Erythroblast (primary cell): ENCODE data around the gene CNN1.

ENCODE experiments used
- DNase-seq, 2 experiments: peaks; one replicate each; lab custom pipeline; 2025; lab: John Stamatoyannopoulos, UW
- GATA1 ChIP-seq: IDR thresholded peaks from 2 replicates; pipeline ENCODE4 v1.6.1; 2011; ENCODE audit warnings: low read depth, mild to moderate bottlenecking, control low read depth, low read length, moderate library complexity
- POLR2A ChIP-seq: IDR thresholded peaks from 2 replicates; pipeline ENCODE4 v1.6.1; 2011; ENCODE audit warnings: mild to moderate bottlenecking, low read length

CNN1 gene

DNA sequence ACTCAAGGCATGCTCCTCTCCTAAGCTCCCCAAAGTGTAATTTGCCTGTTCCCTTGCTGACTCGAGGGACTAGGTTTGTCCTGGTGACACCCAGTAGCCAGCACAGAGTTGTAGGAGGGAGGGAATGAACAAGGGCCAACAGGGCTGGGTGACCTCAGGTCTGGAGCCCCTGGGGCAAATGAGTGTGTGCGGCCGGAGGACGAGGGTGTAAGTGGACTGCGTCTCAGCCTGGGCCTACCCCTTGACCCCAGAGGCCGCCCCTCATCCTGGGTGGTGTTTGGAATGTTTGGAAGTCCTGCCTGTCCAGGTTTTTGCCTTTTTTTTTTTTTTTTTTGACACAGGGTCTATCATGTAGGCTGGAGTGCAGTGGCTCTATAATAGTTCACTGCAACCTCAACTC lies 31.7 kb upstream of the CNN1 start:
- no peak for TF ChIP-seq GATA1
- TF ChIP-seq POLR2A = no peak
- no peak for DNase-seq

DNA sequence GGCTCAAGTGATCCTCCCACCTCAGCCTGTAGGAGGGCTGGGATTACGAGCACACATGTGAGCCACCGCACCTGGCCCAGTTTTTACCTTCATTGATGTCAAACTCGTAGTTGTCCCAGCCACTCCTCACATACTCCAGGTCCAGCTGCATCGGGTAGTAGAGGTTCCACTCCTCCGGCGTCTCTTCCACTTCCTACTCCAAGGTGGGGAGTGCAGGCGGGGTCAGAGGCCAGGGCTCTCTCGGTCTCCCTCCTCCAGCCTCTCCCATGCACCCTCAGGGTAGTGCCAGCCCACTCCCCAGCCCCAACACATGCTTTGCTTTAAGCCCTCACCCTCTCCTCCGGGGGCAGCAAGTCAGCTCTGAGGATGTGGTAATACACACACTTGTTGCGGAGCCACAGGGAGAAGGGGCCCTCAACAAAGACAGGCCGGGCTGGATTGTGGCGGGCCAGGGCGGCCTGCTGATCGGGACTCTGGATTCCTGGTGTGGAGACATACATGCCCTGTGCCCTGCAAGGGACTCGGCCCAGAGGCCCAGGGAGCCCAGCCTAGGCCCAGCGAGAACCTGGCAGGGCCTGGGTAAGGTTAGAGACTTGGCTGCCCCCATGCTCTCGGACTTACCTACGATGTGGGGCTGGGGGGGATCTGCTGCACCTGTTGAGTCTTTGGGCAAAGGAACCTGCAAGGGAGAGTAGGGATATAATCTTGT lies 31.1 kb upstream of the CNN1 start:
- no peak for TF ChIP-seq GATA1
- no peak for TF ChIP-seq POLR2A
- DNase-seq = no peak

DNA sequence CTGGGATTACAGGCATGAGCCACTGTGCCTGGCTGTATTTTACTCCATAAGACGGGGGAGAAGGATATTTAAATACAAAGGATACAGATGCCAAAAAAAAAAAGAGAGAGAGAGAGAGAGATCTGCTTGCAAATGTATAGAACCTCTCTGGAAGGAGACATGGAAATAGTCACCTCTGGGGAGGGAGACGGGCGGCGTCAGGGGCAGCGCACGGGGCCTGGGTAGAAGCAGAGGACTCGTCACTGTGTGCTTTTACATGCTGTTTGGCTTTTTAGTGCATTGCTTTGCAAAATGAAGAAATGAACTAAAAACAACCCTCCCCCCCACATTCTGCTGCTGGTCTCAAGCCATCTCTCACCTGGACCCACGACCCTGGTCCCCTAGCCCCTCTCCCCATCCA lies 28.2 kb upstream of the CNN1 start:
- TF ChIP-seq GATA1 (no peak), POLR2A (no peak)
- no peak for DNase-seq

DNA sequence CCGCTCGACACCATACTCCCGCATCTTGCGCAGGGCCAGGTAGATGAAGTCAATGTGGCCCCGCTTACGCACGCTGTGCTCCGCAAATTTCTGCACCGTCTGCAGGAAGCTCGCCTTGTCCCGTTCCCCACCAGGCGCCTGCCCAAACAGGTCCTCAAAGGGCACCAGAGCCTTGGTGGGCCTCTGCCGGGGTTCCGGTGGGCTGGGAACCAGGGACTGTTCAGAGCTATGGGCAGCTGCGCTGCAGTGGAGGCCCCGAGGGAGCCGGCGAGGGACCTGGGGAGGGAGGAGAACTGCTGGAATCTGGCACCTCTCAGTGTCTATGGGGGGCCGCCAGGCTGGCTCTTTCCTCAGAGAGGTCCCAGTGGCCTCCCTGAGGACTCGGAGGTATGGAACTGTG lies 24.7 kb upstream of the CNN1 start:
- no peak for TF ChIP-seq GATA1
- no peak for TF ChIP-seq POLR2A
- DNase-seq = no peak

DNA sequence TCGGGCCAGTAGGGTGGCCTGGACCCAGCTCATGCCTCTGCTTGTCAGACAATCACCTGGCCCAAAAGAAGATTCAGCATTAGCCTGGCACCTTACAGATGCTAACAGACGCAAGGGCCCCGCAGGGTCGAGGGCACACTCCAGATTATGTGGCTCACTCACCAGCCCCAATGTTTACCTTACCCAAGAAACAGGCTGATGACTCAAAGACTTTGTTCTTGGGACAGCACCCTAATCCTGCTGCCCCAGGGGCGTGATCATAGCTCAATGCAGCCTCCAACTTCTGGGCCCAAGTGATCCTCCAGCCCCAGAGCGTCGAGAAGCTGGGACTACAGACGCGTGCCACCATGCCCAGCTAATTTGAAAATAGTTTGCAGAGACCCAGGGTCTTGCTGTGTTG lies 19.5 kb upstream of the CNN1 start:
- DNase-seq = no peak
- TF ChIP-seq POLR2A (no peak), GATA1 (no peak)

DNA sequence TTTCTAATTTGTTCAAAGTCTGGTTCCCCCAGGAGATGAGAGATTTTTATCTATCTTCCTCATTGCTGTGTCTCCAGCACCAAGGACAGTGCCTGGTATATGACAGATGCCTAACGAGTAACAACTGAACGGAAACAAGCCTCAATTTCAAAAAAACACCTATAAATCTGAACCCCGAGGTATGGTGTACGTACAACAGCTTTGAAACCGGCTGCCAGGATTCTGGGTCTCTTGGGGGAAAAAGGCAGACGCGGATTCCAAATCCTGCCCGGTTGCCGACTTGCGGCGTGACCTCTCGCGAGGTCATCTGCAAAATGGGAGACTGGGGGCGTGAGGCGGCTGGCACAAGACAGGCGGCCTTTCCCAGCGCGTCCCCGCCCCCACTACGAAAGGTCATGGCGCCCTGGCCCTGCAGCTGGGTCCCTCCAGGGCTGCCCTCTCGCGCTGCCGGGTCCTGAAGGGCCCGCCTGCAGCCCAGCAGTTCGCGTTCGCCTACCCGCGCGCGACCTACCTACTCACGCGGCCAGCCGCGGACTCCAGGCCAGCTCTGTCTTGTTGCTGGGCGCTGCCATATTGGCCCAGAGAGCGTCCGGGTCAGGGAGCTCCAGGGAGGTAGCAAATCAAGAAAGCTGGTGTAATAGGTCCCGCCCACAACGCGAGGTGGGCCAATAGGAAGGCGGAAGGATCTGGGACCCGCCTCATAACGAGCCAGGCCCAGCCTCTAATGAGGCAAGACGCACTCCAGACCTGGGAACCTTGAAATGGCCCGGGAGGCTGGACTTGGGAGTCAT lies 9.9 kb upstream of the CNN1 start, which contains the start of gene ECSIT:
TSS of gene ECSIT (minus strand) at position 584 of the 791 bp plus-strand sequence. CDS start 9,964 bp downstream, outside the sequence.
- TF ChIP-seq GATA1 (no peak), POLR2A (peak; percentile 55)
- DNase-seq = peak; percentile 97

DNA sequence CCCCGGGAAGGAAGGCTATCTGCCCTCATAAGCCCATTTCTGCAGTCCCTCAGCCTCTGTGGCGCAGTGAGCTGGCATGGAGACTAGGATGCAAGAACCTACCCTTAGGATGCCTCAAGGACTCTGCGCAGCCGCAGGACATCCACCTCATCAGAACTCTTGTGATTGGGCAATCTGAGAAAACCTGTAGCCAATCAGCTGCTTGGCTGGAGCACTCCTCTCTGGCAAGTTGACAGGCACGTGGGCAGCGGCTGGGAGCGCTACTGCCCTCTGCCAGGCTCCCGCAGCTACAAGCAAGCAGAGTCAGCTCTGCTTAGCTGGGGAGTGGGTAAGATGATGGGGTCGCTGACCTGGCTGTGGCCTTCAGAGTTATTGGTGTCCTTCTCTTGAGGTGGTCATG lies 8.2 kb upstream of the CNN1 start:
- TF ChIP-seq POLR2A (no peak), GATA1 (no peak)
- peak; percentile 84 to 89 for DNase-seq

DNA sequence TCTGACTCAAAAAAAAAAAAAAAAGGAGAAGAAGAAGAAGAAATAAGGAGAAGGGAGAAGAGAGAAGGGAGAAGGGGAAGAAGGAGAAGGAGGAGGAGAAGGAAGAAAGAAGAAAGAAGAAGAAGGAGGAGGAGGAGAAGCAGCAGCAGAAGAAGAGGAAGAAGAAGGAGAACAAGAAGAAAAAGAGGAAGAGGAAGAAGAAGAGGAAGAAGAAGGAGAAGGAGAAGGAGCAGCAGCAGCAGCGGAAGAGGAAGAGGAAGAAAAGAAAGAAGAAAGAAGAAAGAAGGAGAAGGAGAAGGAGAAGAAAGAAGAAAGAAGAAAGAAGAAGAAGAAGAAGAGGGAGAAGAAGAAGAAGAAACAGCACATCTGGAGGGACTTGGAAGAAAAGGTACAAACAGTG lies 4.1 kb upstream of the CNN1 start:
- TF ChIP-seq POLR2A = no peak
- no peak for TF ChIP-seq GATA1
- DNase-seq = no peak

DNA sequence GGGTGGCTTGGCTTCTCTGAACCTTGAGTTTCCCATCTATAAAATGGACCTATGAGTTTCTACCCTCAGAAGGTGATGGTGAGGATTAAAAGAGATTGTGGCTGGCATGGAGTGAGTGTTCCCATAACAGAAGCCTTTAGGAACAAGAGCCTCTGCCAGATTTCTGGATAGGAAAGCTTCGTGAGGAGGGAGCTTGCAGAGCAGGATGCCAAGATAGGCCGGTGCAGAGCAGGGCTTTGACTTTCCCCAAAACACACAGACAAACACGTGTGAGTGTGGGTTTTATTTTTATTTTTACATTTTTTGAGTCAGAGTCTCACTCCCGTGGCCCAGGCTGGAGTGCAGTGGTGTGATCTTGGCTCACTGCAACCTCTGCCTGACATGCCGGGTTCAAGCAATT lies 3.7 kb upstream of the CNN1 start:
- no peak for DNase-seq
- TF ChIP-seq POLR2A (no peak), GATA1 (no peak)

DNA sequence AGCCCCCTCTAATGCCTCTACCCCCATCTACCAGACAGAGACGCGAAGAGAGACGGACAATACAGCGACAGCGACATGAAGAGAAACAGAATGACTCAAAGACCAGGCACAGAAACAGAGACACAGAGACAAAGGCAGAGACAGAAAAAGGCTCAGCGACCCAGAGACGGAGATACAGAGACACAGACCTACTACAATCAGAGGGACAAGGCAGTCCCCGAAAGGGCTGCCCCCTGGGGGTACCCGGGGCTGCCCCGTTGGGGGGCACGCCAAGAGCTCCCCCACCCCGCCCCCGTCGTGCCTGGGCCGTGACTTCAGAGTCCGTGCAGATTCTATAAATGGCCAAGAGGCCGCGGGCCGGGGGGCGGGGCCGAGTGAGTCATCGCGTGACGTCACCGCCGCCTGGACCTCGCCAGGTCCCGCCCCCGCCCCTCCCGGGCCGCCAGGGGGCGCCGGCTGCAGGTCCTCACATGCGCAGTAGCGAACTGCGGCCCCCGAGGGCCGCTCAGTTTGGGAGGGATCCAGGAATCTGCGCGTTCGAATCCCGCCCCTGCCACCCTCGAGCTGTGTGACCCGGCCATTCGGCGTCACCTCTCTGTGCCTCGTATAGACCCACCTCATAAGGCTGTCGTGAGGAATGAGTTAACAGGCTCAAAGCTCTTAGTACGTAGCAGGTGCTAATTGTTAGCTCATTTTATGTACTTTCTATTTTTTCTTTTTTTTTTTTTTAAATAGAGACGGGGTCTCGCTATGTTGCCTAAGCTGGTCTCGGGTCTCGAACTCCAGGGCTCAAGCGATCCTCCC lies 2.7 kb upstream of the CNN1 start:
- DNase-seq = peak; percentile 94 to 97
- TF ChIP-seq GATA1 (no peak), POLR2A (peak; percentile 20)

DNA sequence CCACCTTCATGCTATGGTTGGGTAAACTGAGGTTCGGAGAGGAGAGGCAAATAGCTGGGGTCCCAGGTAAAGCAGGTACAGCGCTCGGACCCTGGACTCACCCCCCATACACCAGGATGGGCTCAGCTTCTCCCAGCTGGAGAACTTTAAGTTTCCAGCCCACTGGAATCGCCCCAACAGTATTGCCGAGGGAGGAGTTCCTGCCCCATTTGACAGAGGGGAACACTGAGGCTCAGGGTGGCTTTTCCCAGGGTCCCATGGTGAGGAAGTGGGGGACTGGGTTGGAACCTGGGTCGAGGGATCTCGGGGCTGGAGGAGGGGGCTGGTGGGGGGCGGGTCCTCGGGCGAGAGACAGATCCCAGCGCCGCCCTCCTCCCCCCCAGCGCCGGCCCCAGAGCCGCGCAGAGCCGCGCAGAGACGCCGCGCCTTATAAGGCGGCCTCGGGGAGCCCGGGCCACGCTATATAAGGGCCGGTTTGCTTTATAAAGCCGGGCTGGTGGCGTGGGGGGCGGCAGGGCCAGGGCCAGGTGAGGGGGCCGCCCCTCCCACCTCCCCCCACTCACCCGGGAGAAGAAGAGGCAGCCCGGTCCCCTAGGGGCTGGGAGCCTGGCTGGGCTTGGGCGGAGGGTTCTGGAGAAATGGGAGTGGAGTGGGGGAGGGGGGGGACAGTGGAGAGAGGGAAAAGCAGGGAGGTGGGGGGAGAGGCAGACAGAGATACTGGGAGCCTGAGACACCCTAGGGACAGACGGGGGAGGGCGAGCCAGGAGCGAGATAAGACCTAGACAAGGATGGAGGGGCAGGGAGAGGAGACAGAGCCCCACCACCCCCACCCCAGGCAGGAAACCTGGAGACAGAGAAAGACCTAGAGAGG lies 1.1 kb downstream of the CNN1 start:
- no peak for DNase-seq
- no peak for TF ChIP-seq GATA1
- no peak for TF ChIP-seq POLR2A

DNA sequence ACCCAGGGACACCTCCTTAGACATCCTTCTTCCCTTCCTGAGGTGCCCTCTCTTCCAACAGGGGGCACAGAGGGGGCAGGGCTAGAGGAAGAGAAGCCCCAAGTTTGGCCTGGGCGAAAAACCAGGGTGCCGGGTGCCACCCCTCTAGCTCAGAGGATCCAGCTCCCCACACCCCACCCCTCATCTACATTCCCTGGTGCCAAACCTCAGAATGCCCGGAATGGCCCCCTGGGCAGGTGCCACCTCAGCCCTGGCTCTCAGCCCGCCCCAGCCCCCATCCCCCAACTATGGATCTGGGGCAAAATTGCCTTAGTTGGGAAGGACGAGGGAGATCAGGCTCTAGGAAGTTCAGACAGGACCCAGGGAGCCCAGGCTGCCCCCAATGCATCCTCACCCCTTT lies 2.0 kb downstream of the CNN1 start:
- TF ChIP-seq POLR2A = no peak
- TF ChIP-seq GATA1 = no peak
- no peak for DNase-seq

DNA sequence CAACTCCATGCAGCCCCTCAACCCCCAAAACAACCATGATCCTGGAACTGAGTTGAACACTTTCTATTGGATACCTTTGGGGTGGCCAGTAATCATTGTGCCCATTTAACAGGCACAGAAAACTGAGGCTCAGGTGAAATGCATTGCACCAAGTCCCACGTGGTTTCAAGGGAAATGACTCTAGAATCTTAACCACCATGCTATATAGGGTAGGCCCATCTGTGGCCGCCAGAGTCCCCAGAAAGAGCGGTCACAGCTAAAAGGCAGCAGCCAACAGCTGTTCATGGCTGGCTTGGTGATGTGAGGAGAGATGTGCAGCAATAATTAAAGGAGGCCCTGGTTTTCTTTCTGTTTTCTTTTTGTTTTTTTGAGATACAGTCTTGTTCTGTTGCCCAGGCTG lies 2.6 kb downstream of the CNN1 start:
- TF ChIP-seq POLR2A (no peak), GATA1 (no peak)
- DNase-seq = no peak
